ENCODE results near the gene LCE1E.

The LCE1E gene

GRCh38 chr1:152786077-152786476 lies at the start of gene LCE1E:
TSS of gene LCE1E (plus strand) at chr1:152786257. CDS start at chr1:152787300, 1,043 bp downstream.
- no peak for DNase-seq

- no peak for DNase-seq
Measured at GRCh38 chr1:152737997-152738396, 48.1 kb upstream of the LCE1E start.

- no peak for DNase-seq
Measured at GRCh38 chr1:152739841-152740240, 46.2 kb upstream of the LCE1E start.

- DNase-seq: no peak
Measured at GRCh38 chr1:152741656-152742055, 44.4 kb upstream of the LCE1E start.

GRCh38 chr1:152743371-152744145 lies 42.5 kb upstream of the LCE1E start:
- peak; percentile 24 for DNase-seq

- DNase-seq: no peak
Measured at GRCh38 chr1:152745289-152745704, 40.8 kb upstream of the LCE1E start.

- DNase-seq: no peak
Measured at GRCh38 chr1:152745765-152746444, 40.2 kb upstream of the LCE1E start.

GRCh38 chr1:152747831-152748230 lies 38.2 kb upstream of the LCE1E start:
- no peak for DNase-seq

GRCh38 chr1:152752225-152752624 lies 33.8 kb upstream of the LCE1E start:
- peak; percentile 54 for DNase-seq

GRCh38 chr1:152753586-152753985 lies 32.5 kb upstream of the LCE1E start:
- DNase-seq: no peak

GRCh38 chr1:152756872-152757271 lies 29.2 kb upstream of the LCE1E start:
- DNase-seq: no peak

GRCh38 chr1:152757747-152758146 lies 28.3 kb upstream of the LCE1E start, which contains the start of gene KPRP:
TSS of gene KPRP (plus strand) at chr1:152758025. CDS start at chr1:152759589, 1,564 bp downstream.
- no peak for DNase-seq

GRCh38 chr1:152758636-152759035 lies 27.4 kb upstream of the LCE1E start:
- DNase-seq: no peak

- no peak for DNase-seq
Measured at GRCh38 chr1:152759453-152760173, 26.4 kb upstream of the LCE1E start.

- DNase-seq: no peak
Measured at GRCh38 chr1:152760551-152761190, 25.4 kb upstream of the LCE1E start.

- DNase-seq: no peak
Measured at GRCh38 chr1:152761609-152762213, 24.3 kb upstream of the LCE1E start.

GRCh38 chr1:152768847-152769533 lies 17.1 kb upstream of the LCE1E start:
- DNase-seq: peak; percentile 12

GRCh38 chr1:152770411-152770810 lies 15.6 kb upstream of the LCE1E start:
- DNase-seq: no peak

- DNase-seq: no peak
Measured at GRCh38 chr1:152774875-152775274, 11.2 kb upstream of the LCE1E start, which contains the start of gene LCE1F. TSS of gene LCE1F (plus strand) at chr1:152775140. CDS start at chr1:152776372, 1,232 bp downstream.

- DNase-seq: no peak
Measured at GRCh38 chr1:152776361-152776760, 9.7 kb upstream of the LCE1E start.

- no peak for DNase-seq
Measured at GRCh38 chr1:152777510-152778137, 8.4 kb upstream of the LCE1E start.
